Loucy (cell line): ENCODE results near the gene ENPP5.

ENCODE experiments used
- H2AFZ ChIP-seq: fragments of 200-600 bp; sonication (generic); 2 replicates; pipeline ENCODE4 v1.6.0; 2016; ENCODE audit warnings: antibody characterized with exemption, mild to moderate bottlenecking, low read length, moderate library complexity
- H3F3A ChIP-seq: fragments of 200-600 bp; 2 replicates; pipeline ENCODE4 v1.6.0; 2016; ENCODE audit warnings: antibody characterized with exemption, low read depth, mild to moderate bottlenecking
- H3K27me3 ChIP-seq: fragments of 200-600 bp; sonication (generic); 2 replicates; pipeline ENCODE4 v1.6.1; 2014; ENCODE audit warnings: low read length, mild to moderate bottlenecking; ENCODE audit not compliant: insufficient read depth, poor library complexity, severe bottlenecking
- H3K36me3 ChIP-seq: fragments of 200-600 bp; sonication (generic); 2 replicates; pipeline ENCODE4 v1.6.1; 2016; ENCODE audit warnings: low read length; ENCODE audit not compliant: insufficient read depth
- H3K4me1 ChIP-seq: fragments of 200-600 bp; sonication (generic); 2 replicates; pipeline ENCODE4 v1.5.1; 2014; ENCODE audit warnings: low read length, mild to moderate bottlenecking; ENCODE audit not compliant: insufficient read depth, poor library complexity, severe bottlenecking
- H3K4me2 ChIP-seq: fragments of 200-600 bp; sonication (generic); 2 replicates; pipeline ENCODE4 v1.6.0; 2014; ENCODE audit warnings: antibody characterized with exemption, low read length, low read depth, mild to moderate bottlenecking; ENCODE audit not compliant: poor library complexity, severe bottlenecking
- H3K4me3 ChIP-seq: fragments of 200-600 bp; sonication (generic); 2 replicates; pipeline ENCODE4 v1.5.1; 2014; ENCODE audit warnings: low read length, mild to moderate bottlenecking, mixed read lengths; ENCODE audit not compliant: poor library complexity, severe bottlenecking
- H3K79me2 ChIP-seq: fragments of 200-600 bp; sonication (generic); 2 replicates; pipeline ENCODE4 v1.6.1; 2014; ENCODE audit warnings: low read length; ENCODE audit not compliant: insufficient read depth
- H3K9ac ChIP-seq: fragments of 200-600 bp; sonication (generic); 2 replicates; pipeline ENCODE4 v1.6.0; 2014; ENCODE audit warnings: mild to moderate bottlenecking, low read depth, low read length, moderate library complexity; ENCODE audit not compliant: poor library complexity, severe bottlenecking
- H3K9me2 ChIP-seq: fragments of 200-600 bp; sonication (generic); replicated peaks from 2 replicates; pipeline ENCODE4 v1.6.1; 2016; ENCODE audit warnings: low read depth, low read length, mixed read lengths
- H3K9me3 ChIP-seq: fragments of 200-600 bp; sonication (generic); 2 replicates; pipeline ENCODE4 v1.6.1; 2014; ENCODE audit warnings: mild to moderate bottlenecking, antibody characterized with exemption, low read length, low read depth; ENCODE audit not compliant: insufficient read depth
- H4K20me1 ChIP-seq: fragments of 200-600 bp; sonication (generic); 2 replicates; pipeline ENCODE4 v1.6.0; 2014; ENCODE audit warnings: antibody characterized with exemption, low read length, mild to moderate bottlenecking; ENCODE audit not compliant: insufficient read depth, poor library complexity, severe bottlenecking
- CTCF ChIP-seq: fragments of 200-600 bp; sonication (generic); conservative IDR thresholded peaks from 2 replicates; pipeline ENCODE4 v1.5.1; 2014; ENCODE audit warnings: mild to moderate bottlenecking, antibody characterized with exemption, low read length
- EZH2phosphoT487 ChIP-seq: fragments of 200-600 bp; IDR thresholded peaks from 2 replicates; pipeline ENCODE4 v1.6.1; 2018; ENCODE audit warnings: antibody characterized with exemption, mild to moderate bottlenecking, moderate library complexity, borderline replicate concordance

Gene ENPP5

DNA sequence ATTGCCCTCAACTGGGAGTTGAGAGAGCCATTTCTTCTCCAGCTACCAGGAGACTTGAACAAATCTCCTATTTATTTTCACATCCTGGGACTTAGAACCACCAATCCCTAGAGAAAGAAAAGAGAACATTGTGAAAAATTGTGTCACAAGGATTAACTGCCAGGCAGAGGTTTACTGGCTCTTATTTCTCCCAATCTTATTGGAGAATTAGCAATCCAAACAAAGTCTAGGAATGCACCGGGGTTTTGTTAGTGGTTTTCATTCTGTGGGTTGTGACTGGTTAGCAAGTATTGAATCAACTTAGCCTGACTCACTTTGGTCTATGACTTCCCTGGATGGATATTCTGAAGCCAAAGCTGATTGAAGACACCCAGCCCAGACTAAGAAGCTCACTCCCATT is 21.2 kb upstream of the ENPP5 start:
- Histone ChIP-seq H3F3A (no peaks in the 10 kb centered on the region), H3K9me2 (no peaks in the 10 kb centered on the region), H3K4me1 (no peaks in the 10 kb centered on the region), H3K27me3 (no peaks in the 10 kb centered on the region), H2AFZ (no peak overlapping the region), H3K9me3 (no peaks in the 10 kb centered on the region), H3K4me2 (no peak overlapping the region), H3K36me3 (no peaks in the 10 kb centered on the region), H3K79me2 (no peaks in the 10 kb centered on the region), H3K9ac (no peak overlapping the region), H4K20me1 (no peaks in the 10 kb centered on the region), H3K4me3 (no peak overlapping the region)
- no peak for TF ChIP-seq CTCF
- TF ChIP-seq EZH2phosphoT487: no peak

DNA sequence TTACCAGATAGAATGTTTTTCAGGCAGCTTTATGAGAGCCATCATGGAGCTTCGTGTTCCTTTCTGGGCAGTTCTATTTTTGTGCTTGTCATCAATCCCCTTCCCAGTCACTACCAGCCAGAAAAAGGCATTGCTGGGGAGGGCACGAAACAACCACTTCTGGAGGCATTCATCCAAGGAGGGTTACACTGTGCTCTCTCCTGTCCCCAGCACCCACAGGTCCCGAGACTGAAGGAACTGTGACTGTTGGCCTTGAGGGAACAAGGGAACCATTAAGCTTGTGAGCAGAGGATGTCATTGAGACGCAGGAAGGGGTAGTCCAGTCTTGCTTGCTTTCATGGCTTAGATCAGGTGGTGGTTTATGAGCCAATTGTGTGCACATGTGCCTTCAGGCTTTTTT is 20.1 kb upstream of the ENPP5 start:
- Histone ChIP-seq H3K4me1 (no peaks in the 10 kb centered on the region), H3K79me2 (no peaks in the 10 kb centered on the region), H3K4me3 (no peak overlapping the region), H4K20me1 (no peaks in the 10 kb centered on the region), H3F3A (no peaks in the 10 kb centered on the region), H2AFZ (no peak overlapping the region), H3K4me2 (no peak overlapping the region), H3K9me3 (no peaks in the 10 kb centered on the region), H3K27me3 (no peaks in the 10 kb centered on the region), H3K9ac (no peak overlapping the region), H3K9me2 (no peaks in the 10 kb centered on the region), H3K36me3 (no peaks in the 10 kb centered on the region)
- no peak for TF ChIP-seq CTCF
- no peak for TF ChIP-seq EZH2phosphoT487

DNA sequence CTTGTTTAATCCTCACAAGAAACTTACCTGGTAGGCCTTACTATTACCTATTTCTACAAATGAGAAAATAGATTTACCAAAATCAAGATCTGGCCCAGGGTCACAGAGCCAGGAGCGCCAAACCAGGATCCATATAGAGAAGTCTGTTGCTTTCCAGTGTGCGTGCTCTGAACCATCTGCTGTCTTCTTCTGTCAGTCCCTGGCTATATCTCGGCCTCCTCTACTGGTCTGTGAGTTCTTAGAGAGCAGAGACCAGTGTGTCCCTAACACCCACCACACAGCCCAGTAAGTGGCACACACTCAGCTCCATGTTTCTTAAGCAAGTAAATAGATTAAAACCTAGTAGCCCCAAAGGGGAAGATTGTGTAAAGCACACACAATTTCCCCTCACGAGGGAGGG is 18.9 kb upstream of the ENPP5 start:
- Histone ChIP-seq H2AFZ (no peak overlapping the region), H3K9me2 (no peaks in the 10 kb centered on the region), H3K27me3 (no peaks in the 10 kb centered on the region), H3K4me3 (no peak overlapping the region), H3F3A (no peaks in the 10 kb centered on the region), H3K9me3 (no peaks in the 10 kb centered on the region), H3K79me2 (no peaks in the 10 kb centered on the region), H3K9ac (no peak overlapping the region), H3K36me3 (no peaks in the 10 kb centered on the region), H3K4me1 (no peaks in the 10 kb centered on the region), H3K4me2 (no peak overlapping the region), H4K20me1 (no peaks in the 10 kb centered on the region)
- no peak for TF ChIP-seq EZH2phosphoT487
- TF ChIP-seq CTCF: no peak
